GM19324 (cell line): ENCODE data around the gene USH2A.

Experiments
- ATAC-seq: cut with Tn5 transposase; IDR thresholded peaks from one replicate; pipeline ENCODE4 v1.9.1; 2021; ENCODE audit warnings: mild to moderate bottlenecking, moderate library complexity; ENCODE audit not compliant: unreplicated experiment, low FRiP score

Gene USH2A

GRCh38 chr1:215744419-215744818 is 678.8 kb downstream of the USH2A start:
- no peak for ATAC-seq

GRCh38 chr1:215739025-215739424 is 684.2 kb downstream of the USH2A start:
- ATAC-seq, result no peak

- ATAC-seq, result no peak
Measured at GRCh38 chr1:215731699-215732098, 691.5 kb downstream of the USH2A start.

- no peak for ATAC-seq
Measured at GRCh38 chr1:215730600-215730999, 692.6 kb downstream of the USH2A start.

- ATAC-seq, result no peak
Measured at GRCh38 chr1:215728169-215728568, 695.1 kb downstream of the USH2A start.

- ATAC-seq, result no peak
Measured at GRCh38 chr1:215720126-215720525, 703.1 kb downstream of the USH2A start.

GRCh38 chr1:215719552-215719951 is 703.7 kb downstream of the USH2A start:
- no peak for ATAC-seq

- no peak for ATAC-seq
Measured at GRCh38 chr1:215718575-215719287, 704.5 kb downstream of the USH2A start.

GRCh38 chr1:215717677-215718426 is 705.4 kb downstream of the USH2A start:
- ATAC-seq, result no peak

- no peak for ATAC-seq
Measured at GRCh38 chr1:215710899-215711225, 712.4 kb downstream of the USH2A start.

GRCh38 chr1:215710036-215710898 is 713.0 kb downstream of the USH2A start:
- ATAC-seq, result peak; percentile 73

- no peak for ATAC-seq
Measured at GRCh38 chr1:215704089-215704860, 719.0 kb downstream of the USH2A start.

- no peak for ATAC-seq
Measured at GRCh38 chr1:215682232-215682631, 741.0 kb downstream of the USH2A start.

- ATAC-seq, result no peak
Measured at GRCh38 chr1:215681041-215681440, 742.2 kb downstream of the USH2A start.

GRCh38 chr1:215679231-215679630 is 744.0 kb downstream of the USH2A start:
- no peak for ATAC-seq

- no peak for ATAC-seq
Measured at GRCh38 chr1:215677112-215677511, 746.1 kb downstream of the USH2A start.

- ATAC-seq, result no peak
Measured at GRCh38 chr1:215673943-215674342, 749.3 kb downstream of the USH2A start.

GRCh38 chr1:215672482-215672881 is 750.8 kb downstream of the USH2A start:
- no peak for ATAC-seq

- ATAC-seq, result no peak
Measured at GRCh38 chr1:215669806-215670491, 753.3 kb downstream of the USH2A start.

- ATAC-seq, result no peak
Measured at GRCh38 chr1:215667761-215668160, 755.5 kb downstream of the USH2A start.
